Glomerular endothelial cell (primary cell): ENCODE measurements around the gene NKAPD1. TPM values are rescaled to one million over a fixed set of nuclear protein-coding genes. Genes with fewer than 3 reads are reported as not detected.

Experiments used
- total RNA-seq: library from RNA; depleted of rRNA; stranded (reverse); fragments of >200 nt; gene quantifications from 2 replicates; pipeline ENCODE4 v1.2.3, GENCODE V29; 2015

Gene NKAPD1
- total RNA-seq, 1 donor from 2014 or later: 10.5 TPM

Other genes starting within 250 kb of the NKAPD1 start
- gene ALG9, start 202.7 kb upstream of the NKAPD1 start, total RNA-seq: 22.7 and 29.3 TPM in 2 replicates
- 1.1 and 3.2 TPM in 2 replicates for gene FDXACB1, start 195.1 kb upstream of the NKAPD1 start, total RNA-seq
- 8.5 and 9.6 TPM in 2 replicates for gene CFAP68, start 194.8 kb upstream of the NKAPD1 start, total RNA-seq
- gene CRYAB, start 162.5 kb upstream of the NKAPD1 start, total RNA-seq: 2.1 and 5.0 TPM in 2 replicates
- gene HSPB2, start 161.6 kb upstream of the NKAPD1 start, total RNA-seq: 0.10 TPM in 1 of 2 replicates, not detected in the other
- 0.18 and 1.1 TPM in 2 replicates for gene C11orf52, start 155.4 kb upstream of the NKAPD1 start, total RNA-seq
- 7.9 and 12.1 TPM in 2 replicates for gene DIXDC1, start 137.0 kb upstream of the NKAPD1 start, total RNA-seq
- gene DLAT, start 48.9 kb upstream of the NKAPD1 start, total RNA-seq: 26.3 and 28.8 TPM in 2 replicates
- 0.41 and 1.5 TPM in 2 replicates for gene PIH1D2, start 282 bp upstream of the NKAPD1 start, total RNA-seq
- gene TIMM8B, start 12.5 kb downstream of the NKAPD1 start, total RNA-seq: 39.2 and 43.8 TPM in 2 replicates
- gene SDHD, start 12.6 kb downstream of the NKAPD1 start, total RNA-seq: 63.7 and 76.6 TPM in 2 replicates
- 0.35 and 2.6 TPM in 2 replicates for gene IL18, start 89.8 kb downstream of the NKAPD1 start, total RNA-seq
- 0.23 TPM in 1 of 2 replicates, not detected in the other for gene TEX12, start 93.1 kb downstream of the NKAPD1 start, total RNA-seq
- 1.3 and 1.9 TPM in 2 replicates for gene BCO2, start 101.2 kb downstream of the NKAPD1 start, total RNA-seq
- 20.6 and 24.5 TPM in 2 replicates for gene PTS, start 152.1 kb downstream of the NKAPD1 start, total RNA-seq
- not detected in 2 replicates for gene PLET1, start 186.6 kb downstream of the NKAPD1 start, total RNA-seq